ENCODE measurements around the gene MAP2K4. TPM values are rescaled to one million over a fixed set of nuclear protein-coding genes. Genes with fewer than 3 reads are reported as not detected.

The MAP2K4 gene
- total RNA-seq, 2 experiments from 2014 or later, result 12.3 to 29.1 TPM

DNA sequence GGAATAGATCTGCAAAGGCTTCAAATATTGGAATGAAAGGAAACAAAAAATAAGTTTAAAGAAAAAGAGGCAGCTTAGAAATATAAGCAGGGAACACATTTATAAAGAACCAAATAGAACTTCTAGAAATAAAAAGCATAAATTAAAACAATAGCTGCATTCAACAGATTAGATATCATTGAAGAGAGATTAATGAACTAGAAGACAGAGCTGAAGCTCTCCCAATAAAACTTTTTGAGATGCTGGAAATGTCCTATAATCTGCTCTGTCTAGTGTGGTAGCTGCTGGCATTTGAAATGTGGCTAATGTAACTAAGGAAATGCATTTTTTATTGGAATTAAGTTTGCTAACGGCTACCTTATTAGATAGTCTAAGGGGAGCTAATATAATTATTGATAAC is 115.6 kb downstream of the MAP2K4 start:
- Histone ChIP-seq H3K4me2 (ENCODE audit: low read length) (no peak overlapping the region), H3K36me3 (ENCODE audit: insufficient read depth, low read length) (peaks cover 21% of the 10 kb centered on the region; the same call in 1 of the 2 replicates), H3K4me3 (ENCODE audit: low read depth, low read length, poor library complexity, severe bottlenecking) (no peak overlapping the region), H2AFZ (ENCODE audit: low read length) (no peak overlapping the region), H4K20me1 (ENCODE audit: insufficient read depth, low read length) (no peaks in the 10 kb centered on the region), H3K4me1 (ENCODE audit: insufficient read depth, low read length, poor library complexity, severe bottlenecking) (no peaks in the 10 kb centered on the region), H3K9me3 (ENCODE audit: low read length) (no peaks in the 10 kb centered on the region), H3K9me2 (ENCODE audit: insufficient read depth, low read length) (no peaks in the 10 kb centered on the region), H3K27ac (ENCODE audit: low read depth, low read length, poor library complexity, severe bottlenecking) (no peak overlapping the region), H3K79me2 (ENCODE audit: insufficient read depth, low read depth, low read length) (no peaks in the 10 kb centered on the region)
- ChIA-PET POLR2A (interaction anchor here (0.6 to 1.3 kb wide), 2 partner anchors 9 to 1086 kb away, joined by 3 to 4 read pairs; no protein-coding TSS in a partner anchor), CTCF (ENCODE audit: unreplicated experiment) (no interaction called here)
- TF ChIP-seq, protein P1, sequence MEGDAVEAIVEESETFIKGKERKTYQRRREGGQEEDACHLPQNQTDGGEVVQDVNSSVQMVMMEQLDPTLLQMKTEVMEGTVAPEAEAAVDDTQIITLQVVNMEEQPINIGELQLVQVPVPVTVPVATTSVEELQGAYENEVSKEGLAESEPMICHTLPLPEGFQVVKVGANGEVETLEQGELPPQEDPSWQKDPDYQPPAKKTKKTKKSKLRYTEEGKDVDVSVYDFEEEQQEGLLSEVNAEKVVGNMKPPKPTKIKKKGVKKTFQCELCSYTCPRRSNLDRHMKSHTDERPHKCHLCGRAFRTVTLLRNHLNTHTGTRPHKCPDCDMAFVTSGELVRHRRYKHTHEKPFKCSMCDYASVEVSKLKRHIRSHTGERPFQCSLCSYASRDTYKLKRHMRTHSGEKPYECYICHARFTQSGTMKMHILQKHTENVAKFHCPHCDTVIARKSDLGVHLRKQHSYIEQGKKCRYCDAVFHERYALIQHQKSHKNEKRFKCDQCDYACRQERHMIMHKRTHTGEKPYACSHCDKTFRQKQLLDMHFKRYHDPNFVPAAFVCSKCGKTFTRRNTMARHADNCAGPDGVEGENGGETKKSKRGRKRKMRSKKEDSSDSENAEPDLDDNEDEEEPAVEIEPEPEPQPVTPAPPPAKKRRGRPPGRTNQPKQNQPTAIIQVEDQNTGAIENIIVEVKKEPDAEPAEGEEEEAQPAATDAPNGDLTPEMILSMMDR (conservative IDR thresholded peaks at IDR 0.05; ENCODE audit: low read length), result no peak
- no peak for TF ChIP-seq EZH2phosphoT487 (IDR thresholded peaks at IDR 0.05; ENCODE audit: borderline replicate concordance, low read depth, low read length)
- BruUV-seq (replicated peaks), result no TSS peak
- DNase-seq (ENCODE audit: low spot score), result no peak
- intact Hi-C loops (cut with micrococcal nuclease; ENCODE audit: unreplicated experiment), result no loop called here

- Histone ChIP-seq H3K27ac (ENCODE audit: low read depth, low read length, poor library complexity, severe bottlenecking) (no peak overlapping the region), H3K79me2 (ENCODE audit: insufficient read depth, low read depth, low read length) (no peaks in the 10 kb centered on the region), H4K20me1 (ENCODE audit: insufficient read depth, low read length) (no peaks in the 10 kb centered on the region), H3K9me3 (ENCODE audit: low read length) (no peaks in the 10 kb centered on the region), H3K9me2 (ENCODE audit: insufficient read depth, low read length) (no peaks in the 10 kb centered on the region), H3K36me3 (ENCODE audit: insufficient read depth, low read length) (peaks cover 25% of the 10 kb centered on the region), H2AFZ (ENCODE audit: low read length) (no peak overlapping the region), H3K4me1 (ENCODE audit: insufficient read depth, low read length, poor library complexity, severe bottlenecking) (no peaks in the 10 kb centered on the region), H3K4me3 (ENCODE audit: low read depth, low read length, poor library complexity, severe bottlenecking) (no peak overlapping the region), H3K4me2 (ENCODE audit: low read length) (no peak overlapping the region)
- TF ChIP-seq, protein P1 (conservative IDR thresholded peaks at IDR 0.05; ENCODE audit: low read length), result no peak
- TF ChIP-seq EZH2phosphoT487 (IDR thresholded peaks at IDR 0.05; ENCODE audit: borderline replicate concordance, low read depth, low read length), result no peak
- ChIA-PET POLR2A (interaction anchor here (1.3 kb wide), 1 partner anchor 10 kb away, joined by 3 read pairs; no protein-coding TSS in a partner anchor), CTCF (ENCODE audit: unreplicated experiment) (no interaction called here)
- BruUV-seq (replicated peaks), result no TSS peak
- DNase-seq (ENCODE audit: low spot score), result no peak
- intact Hi-C loops (cut with micrococcal nuclease; ENCODE audit: unreplicated experiment), result no loop called here
Measured at GRCh38 chr17:12136646-12137045, 116.0 kb downstream of the MAP2K4 start.

GRCh38 chr17:12137859-12138258 is 117.2 kb downstream of the MAP2K4 start:
- Histone ChIP-seq H2AFZ (ENCODE audit: low read length) (no peak overlapping the region), H4K20me1 (ENCODE audit: insufficient read depth, low read length) (no peaks in the 10 kb centered on the region), H3K9me3 (ENCODE audit: low read length) (no peaks in the 10 kb centered on the region), H3K4me3 (ENCODE audit: low read depth, low read length, poor library complexity, severe bottlenecking) (no peak overlapping the region), H3K79me2 (ENCODE audit: insufficient read depth, low read depth, low read length) (no peaks in the 10 kb centered on the region), H3K4me1 (ENCODE audit: insufficient read depth, low read length, poor library complexity, severe bottlenecking) (no peaks in the 10 kb centered on the region), H3K36me3 (ENCODE audit: insufficient read depth, low read length) (peaks cover 21% of the 10 kb centered on the region), H3K9me2 (ENCODE audit: insufficient read depth, low read length) (no peaks in the 10 kb centered on the region), H3K4me2 (ENCODE audit: low read length) (no peak overlapping the region), H3K27ac (ENCODE audit: low read depth, low read length, poor library complexity, severe bottlenecking) (no peak overlapping the region)
- ChIA-PET POLR2A (no interaction called here), CTCF (ENCODE audit: unreplicated experiment) (no interaction called here)
- no peak for DNase-seq (ENCODE audit: low spot score)
- intact Hi-C loops (cut with micrococcal nuclease; ENCODE audit: unreplicated experiment), result no loop called here
- no TSS peak for BruUV-seq (replicated peaks)
- TF ChIP-seq, protein P1 (conservative IDR thresholded peaks at IDR 0.05; ENCODE audit: low read length), result no peak
- no peak for TF ChIP-seq EZH2phosphoT487 (IDR thresholded peaks at IDR 0.05; ENCODE audit: borderline replicate concordance, low read depth, low read length)
